KMS-11 (cell line): ENCODE results near the gene HSPB2.
"Not testable (repeated sequence)": the region's sequence is repeated elsewhere in the genome, so short reads cannot be mapped to it uniquely, and the experiment has no call there.

Experiments
- H2AFZ ChIP-seq: fragments of 200-600 bp; sonication (generic); 2 replicates; pipeline ENCODE4 v1.6.1; 2016; ENCODE audit warnings: antibody characterized with exemption, mixed run types, low read depth
- H3K27ac ChIP-seq: fragments of 200-600 bp; sonication (generic); 2 replicates; pipeline ENCODE4 v1.6.1; 2016; ENCODE audit warnings: mild to moderate bottlenecking, mixed run types
- H3K27me3 ChIP-seq: fragments of 200-600 bp; sonication (generic); 2 replicates; pipeline ENCODE4 v1.6.1; 2017; ENCODE audit warnings: mild to moderate bottlenecking, low read depth, mixed run types, moderate library complexity; ENCODE audit not compliant: insufficient read depth
- H3K36me3 ChIP-seq: fragments of 200-600 bp; sonication (generic); 2 replicates; pipeline ENCODE4 v1.6.1; 2017; ENCODE audit warnings: mild to moderate bottlenecking, mixed run types; ENCODE audit not compliant: insufficient read depth
- H3K4me1 ChIP-seq: fragments of 200-600 bp; sonication (generic); 2 replicates; pipeline ENCODE4 v1.6.1; 2016; ENCODE audit warnings: mild to moderate bottlenecking, low read depth, mixed run types; ENCODE audit not compliant: poor library complexity, severe bottlenecking
- H3K4me2 ChIP-seq: fragments of 200-600 bp; sonication (generic); 2 replicates; pipeline ENCODE4 v1.7.0; 2016; ENCODE audit warnings: mild to moderate bottlenecking, mixed run types
- H3K4me3 ChIP-seq: fragments of 200-600 bp; sonication (generic); IDR thresholded peaks from 2 replicates; pipeline ENCODE4 v1.6.1; 2017; ENCODE audit warnings: low read depth, low read length, mixed read lengths; ENCODE audit not compliant: insufficient read depth
- H3K79me2 ChIP-seq: fragments of 200-600 bp; sonication (generic); 2 replicates; pipeline ENCODE4 v1.6.1; 2016; ENCODE audit warnings: low read depth, mixed run types; ENCODE audit not compliant: insufficient read depth
- H3K9ac ChIP-seq: fragments of 200-600 bp; sonication (generic); 2 replicates; pipeline ENCODE4 v1.6.1; 2016; ENCODE audit warnings: mild to moderate bottlenecking, mixed run types
- H4K20me1 ChIP-seq: fragments of 200-600 bp; sonication (generic); 2 replicates; pipeline ENCODE4 v1.6.1; 2016; ENCODE audit warnings: mild to moderate bottlenecking, mixed run types; ENCODE audit not compliant: insufficient read depth
- CTCF ChIP-seq: fragments of 200-600 bp; sonication (generic); conservative IDR thresholded peaks from 2 replicates; pipeline ENCODE4 v1.6.1; 2017; ENCODE audit warnings: low read depth, mild to moderate bottlenecking, antibody characterized with exemption, low read length, moderate library complexity, mixed read lengths

Gene HSPB2

GRCh38 chr11:111925953-111926352 is 13.4 kb downstream of the HSPB2 start:
- Histone ChIP-seq H3K9ac (peak overlapping the region; percentile 66), H3K27ac (peak overlapping the region; percentile 91), H3K4me3 (no peak overlapping the region), H3K4me1 (peaks cover 16% of the 10 kb centered on the region), H3K36me3 (no peaks in the 10 kb centered on the region), H3K4me2 (peak overlapping the region; percentile 71), H3K79me2 (no peaks in the 10 kb centered on the region), H3K27me3 (no peaks in the 10 kb centered on the region), H2AFZ (peak overlapping the region; percentile 69), H4K20me1 (no peaks in the 10 kb centered on the region)
- no peak for TF ChIP-seq CTCF

GRCh38 chr11:111926505-111927391 is 14.2 kb downstream of the HSPB2 start:
- Histone ChIP-seq H3K4me3 (no peak overlapping the region), H3K4me2 (peak overlapping the region; percentile 71), H3K9ac (peak overlapping the region; percentile 66), H3K27ac (peak overlapping the region; percentile 91), H3K4me1 (peaks cover 20% of the 10 kb centered on the region), H3K27me3 (no peaks in the 10 kb centered on the region), H2AFZ (peak overlapping the region; percentile 87), H3K79me2 (no peaks in the 10 kb centered on the region), H3K36me3 (no peaks in the 10 kb centered on the region), H4K20me1 (no peaks in the 10 kb centered on the region)
- no peak for TF ChIP-seq CTCF

- Histone ChIP-seq H4K20me1 (no peaks in the 10 kb centered on the region), H3K79me2 (no peaks in the 10 kb centered on the region), H3K27me3 (no peaks in the 10 kb centered on the region), H2AFZ (no peak overlapping the region), H3K27ac (no peak overlapping the region), H3K4me2 (no peak overlapping the region), H3K4me1 (peaks cover 24% of the 10 kb centered on the region), H3K4me3 (no peak overlapping the region), H3K36me3 (no peaks in the 10 kb centered on the region), H3K9ac (no peak overlapping the region)
- no peak for TF ChIP-seq CTCF
These were observed 17.9 kb downstream of the HSPB2 start for GRCh38 chr11:111930472-111930871.

GRCh38 chr11:111932611-111932950 is 20.0 kb downstream of the HSPB2 start:
- Histone ChIP-seq H3K79me2 (no peaks in the 10 kb centered on the region), H3K4me1 (peaks cover 23% of the 10 kb centered on the region), H3K36me3 (no peaks in the 10 kb centered on the region), H3K27me3 (no peaks in the 10 kb centered on the region), H3K27ac (no peak overlapping the region), H3K4me3 (no peak overlapping the region), H3K4me2 (no peak overlapping the region), H2AFZ (no peak overlapping the region), H3K9ac (no peak overlapping the region), H4K20me1 (no peaks in the 10 kb centered on the region)
- TF ChIP-seq CTCF, result no peak

- not testable (repeated sequence) for H3K27me3 ChIP-seq, H3K79me2 ChIP-seq, H3K9ac ChIP-seq, H3K4me2 ChIP-seq, H3K4me3 ChIP-seq, H2AFZ ChIP-seq, H3K36me3 ChIP-seq, H3K27ac ChIP-seq, H4K20me1 ChIP-seq
- H3K4me1 ChIP-seq, result peaks cover 19% of the 10 kb centered on the region
These were observed 20.6 kb downstream of the HSPB2 start for GRCh38 chr11:111933176-111933575.
